Mesenchymal stem cell (in vitro differentiated cells and primary cell): Measurements from ENCODE around the gene TTC39A.

Experiments
- DNase-seq: peaks from one replicate; pipeline ENCODE4 v3.0.0-alpha.2; 2013
- H2AFZ ChIP-seq: one replicate; pipeline ENCODE4 v1.6.1; 2013; ENCODE audit warnings: low read depth, mild to moderate bottlenecking, control low read depth, inconsistent platforms, low read length, moderate library complexity
- H2AK5ac ChIP-seq: 2 replicates; pipeline ENCODE4 v1.6.1; 2013; ENCODE audit warnings: low read length, moderate library complexity, mild to moderate bottlenecking, inconsistent platforms; ENCODE audit not compliant: severe bottlenecking
- H2BK120ac ChIP-seq: one replicate; pipeline ENCODE4 v1.6.1; 2013; ENCODE audit warnings: low read depth, mild to moderate bottlenecking, inconsistent platforms, low read length, moderate library complexity
- H2BK12ac ChIP-seq, 2 experiments: one replicate each; pipeline ENCODE4 v1.6.1; 2013; ENCODE audit warnings: inconsistent platforms in 2 of 2, low read length in 2 of 2, mild to moderate bottlenecking in 2 of 2, moderate library complexity in 2 of 2, control low read depth in 1 of 2
- H2BK15ac ChIP-seq: one replicate; pipeline ENCODE4 v1.6.1; 2013; ENCODE audit warnings: mild to moderate bottlenecking, low read depth, inconsistent platforms; ENCODE audit not compliant: poor library complexity, severe bottlenecking
- H2BK5ac ChIP-seq: 2 replicates; pipeline ENCODE4 v1.6.1; 2013; ENCODE audit warnings: low read depth, mild to moderate bottlenecking, low read length, control low read depth, inconsistent platforms; ENCODE audit not compliant: poor library complexity, severe bottlenecking
- H3K14ac ChIP-seq, 2 experiments: one replicate each; pipeline ENCODE4 v1.6.1; 2013; ENCODE audit warnings: inconsistent platforms in 2 of 2, low read length in 2 of 2, control low read depth in 1 of 2, mild to moderate bottlenecking in 1 of 2, moderate library complexity in 1 of 2
- H3K18ac ChIP-seq, 2 experiments: one replicate each; pipeline ENCODE4 v1.6.1; 2013; ENCODE audit warnings: inconsistent platforms in 2 of 2, low read length in 2 of 2, control low read depth in 1 of 2, low read depth in 1 of 2, mild to moderate bottlenecking in 1 of 2
- H3K23ac ChIP-seq, 2 experiments: one replicate each; pipeline ENCODE4 v1.6.1; 2013; ENCODE audit warnings: inconsistent platforms in 2 of 2, low read length in 2 of 2, mild to moderate bottlenecking in 2 of 2, moderate library complexity in 2 of 2, control low read depth in 1 of 2
- H3K27ac ChIP-seq: 2 replicates; pipeline ENCODE4 v1.5.1; 2013; ENCODE audit warnings: mild to moderate bottlenecking, moderate library complexity, low read length, control low read depth, inconsistent platforms; ENCODE audit not compliant: poor library complexity, severe bottlenecking
- H3K27me3 ChIP-seq, 2 experiments: 2 replicates each; pipeline versions ENCODE4 v1.6.1 to v1.7.0; 2013; ENCODE audit warnings: low read length in 2 of 2, mild to moderate bottlenecking in 2 of 2, moderate library complexity in 2 of 2, control low read depth in 1 of 2, inconsistent platforms in 1 of 2; ENCODE audit not compliant: control insufficient read depth in 1 of 2, insufficient read depth in 1 of 2
- H3K36me3 ChIP-seq, 2 experiments: 2 replicates each; pipeline versions ENCODE4 v1.6.1 to v1.7.0; 2013; ENCODE audit warnings: low read length in 2 of 2, control low read depth in 1 of 2, inconsistent platforms in 1 of 2, low read depth in 1 of 2, mild to moderate bottlenecking in 1 of 2; ENCODE audit not compliant: insufficient read depth in 2 of 2, control insufficient read depth in 1 of 2
- H3K4ac ChIP-seq, 2 experiments: one replicate each; pipeline ENCODE4 v1.6.1; 2013; ENCODE audit warnings: inconsistent platforms in 2 of 2, low read length in 2 of 2, mild to moderate bottlenecking in 2 of 2, moderate library complexity in 2 of 2, control low read depth in 1 of 2, low read depth in 1 of 2
- H3K4me1 ChIP-seq: 2 replicates; pipeline ENCODE4 v1.6.1; 2013; ENCODE audit warnings: low read depth, low read length, control low read depth; ENCODE audit not compliant: control insufficient read depth, insufficient read depth
- H3K4me2 ChIP-seq: 2 replicates; pipeline ENCODE4 v1.6.1; 2013; ENCODE audit warnings: low read length, mild to moderate bottlenecking, inconsistent platforms; ENCODE audit not compliant: poor library complexity, severe bottlenecking
- H3K4me3 ChIP-seq, 2 experiments: 2 replicates each; pipeline versions ENCODE4 v1.5.1 to v1.7.0; 2013; ENCODE audit warnings: low read length in 2 of 2, mild to moderate bottlenecking in 2 of 2, control low read depth in 1 of 2, low read depth in 1 of 2; ENCODE audit not compliant: insufficient read depth in 1 of 2
- H3K79me1 ChIP-seq: replicated peaks from 2 replicates; pipeline ENCODE4 v1.6.1; 2013; ENCODE audit warnings: mild to moderate bottlenecking, control low read depth, low read length, inconsistent platforms; ENCODE audit not compliant: poor library complexity, severe bottlenecking
- H3K9ac ChIP-seq: 2 replicates; pipeline ENCODE4 v1.7.0; 2013; ENCODE audit warnings: mild to moderate bottlenecking, low read length, moderate library complexity
- H3K9me3 ChIP-seq: 2 replicates; pipeline ENCODE4 v1.7.0; 2013; ENCODE audit warnings: mild to moderate bottlenecking, low read length; ENCODE audit not compliant: control insufficient read depth
- H4K8ac ChIP-seq: one replicate; pipeline ENCODE4 v1.6.1; 2013; ENCODE audit warnings: inconsistent platforms, mild to moderate bottlenecking, low read length, moderate library complexity
- H4K91ac ChIP-seq: one replicate; pipeline ENCODE4 v1.6.1; 2013; ENCODE audit warnings: mild to moderate bottlenecking, low read length, inconsistent platforms
- WGBS: methylation state at CpG from one replicate; pipeline ENCODE4 v1.1.7; 2013; ENCODE audit warnings: mixed read lengths; 5-methylcytosine and 5-hydroxymethylcytosine counted together

The TTC39A gene

DNA sequence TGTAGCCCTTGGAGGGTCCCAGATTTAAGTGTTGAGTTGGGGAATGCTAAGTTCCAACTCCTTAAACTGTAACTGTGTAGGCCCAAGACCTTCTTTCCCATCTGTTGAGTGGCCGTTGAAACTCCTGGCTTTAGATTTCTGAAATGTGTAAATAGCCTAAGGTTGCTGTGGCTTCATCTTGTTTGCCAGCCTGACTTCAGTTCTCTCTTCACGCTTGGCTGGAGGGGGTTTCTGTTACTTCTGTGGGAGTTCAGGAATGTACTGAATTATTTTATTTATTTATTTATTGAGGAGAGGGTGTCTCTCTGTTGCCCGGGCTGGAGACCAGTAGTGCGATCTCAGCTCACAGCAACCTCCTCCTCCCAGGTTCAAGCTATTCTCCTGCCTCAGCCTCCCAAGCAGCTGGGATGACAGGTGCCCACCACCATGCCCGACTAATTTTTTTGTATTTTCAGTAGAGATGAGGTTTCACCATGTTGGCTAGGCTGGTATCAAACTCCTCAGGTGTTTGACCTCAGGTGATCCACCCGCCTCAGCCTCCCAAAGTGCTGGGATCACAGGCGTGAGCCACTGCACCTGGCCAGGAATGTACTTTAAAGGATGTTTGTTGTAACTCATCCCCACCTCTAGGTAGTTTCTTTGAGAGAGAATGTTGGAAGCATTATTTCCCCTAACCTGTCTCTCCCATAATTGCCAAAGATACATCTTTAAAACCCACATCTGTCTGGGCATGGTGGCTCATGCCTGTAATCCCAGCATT is 5.9 kb downstream of the TTC39A start:
- Histone ChIP-seq H2AK5ac (peak overlapping the region; percentile 49), H3K36me3 (no peaks in the 10 kb centered on the region), H3K18ac (no peak overlapping the region), H2AFZ (no peak overlapping the region), H3K4me3 (no peak overlapping the region), H3K79me1 (no peaks in the 10 kb centered on the region), H3K9ac (no peak overlapping the region), H2BK12ac (no peak overlapping the region), H3K27ac (peak overlapping the region; percentile 81), H3K27me3 (no peaks in the 10 kb centered on the region), H4K8ac (no peak overlapping the region), H3K4me2 (no peak overlapping the region), H3K14ac (no peak overlapping the region), H4K91ac (no peak overlapping the region), H2BK5ac (peak overlapping the region; percentile 20), H3K23ac (no peak overlapping the region), H3K9me3 (no peaks in the 10 kb centered on the region), H2BK15ac (no peak overlapping the region), H3K4ac (no peak overlapping the region), H2BK120ac (no peak overlapping the region), H3K4me1 (peaks cover 11% of the 10 kb centered on the region)
- DNase-seq: no peak
- 94% methylated on average over 5 of the region's 7 CpGs for WGBS

DNA sequence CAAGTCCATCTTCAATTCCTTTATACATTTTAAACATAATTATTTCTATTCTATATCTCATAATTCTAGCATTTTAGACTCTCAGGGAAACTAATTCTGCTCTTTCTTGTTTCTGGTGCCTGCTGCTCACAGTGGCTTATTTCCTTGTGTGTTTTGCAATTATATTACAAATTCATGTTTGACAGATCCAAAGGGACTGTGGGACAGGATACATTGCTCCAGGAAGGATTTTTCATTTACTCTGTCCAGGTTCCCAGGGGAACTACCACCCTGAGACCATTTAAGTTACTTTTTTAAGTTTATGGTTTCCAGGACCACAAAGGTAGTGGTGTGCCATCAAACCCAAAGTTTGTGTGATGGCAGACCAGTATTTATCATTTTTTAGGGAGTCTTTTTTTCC is 6.6 kb downstream of the TTC39A start:
- peak overlapping the region; percentile 81 for H3K27ac ChIP-seq
- H2AFZ ChIP-seq: no peak overlapping the region
- peaks cover 5% of the 10 kb centered on the region for H3K4me1 ChIP-seq
- H3K23ac ChIP-seq: no peak overlapping the region
- no peaks in the 10 kb centered on the region for H3K36me3 ChIP-seq
- H2BK15ac ChIP-seq: no peak overlapping the region
- H4K8ac ChIP-seq: no peak overlapping the region
- H4K91ac ChIP-seq: no peak overlapping the region
- no peak for DNase-seq
- H3K27me3 ChIP-seq: no peaks in the 10 kb centered on the region
- H3K9ac ChIP-seq: no peak overlapping the region
- no peak overlapping the region for H3K4me3 ChIP-seq
- no peak overlapping the region for H2BK12ac ChIP-seq
- no peak overlapping the region for H3K4me2 ChIP-seq
- no peak overlapping the region for H2BK5ac ChIP-seq
- no peaks in the 10 kb centered on the region for H3K9me3 ChIP-seq
- no peak overlapping the region for H2BK120ac ChIP-seq
- H3K79me1 ChIP-seq: no peaks in the 10 kb centered on the region
- H3K18ac ChIP-seq: no peak overlapping the region
- H2AK5ac ChIP-seq: peak overlapping the region; percentile 15
- H3K14ac ChIP-seq: no peak overlapping the region
- no peak overlapping the region for H3K4ac ChIP-seq

DNA sequence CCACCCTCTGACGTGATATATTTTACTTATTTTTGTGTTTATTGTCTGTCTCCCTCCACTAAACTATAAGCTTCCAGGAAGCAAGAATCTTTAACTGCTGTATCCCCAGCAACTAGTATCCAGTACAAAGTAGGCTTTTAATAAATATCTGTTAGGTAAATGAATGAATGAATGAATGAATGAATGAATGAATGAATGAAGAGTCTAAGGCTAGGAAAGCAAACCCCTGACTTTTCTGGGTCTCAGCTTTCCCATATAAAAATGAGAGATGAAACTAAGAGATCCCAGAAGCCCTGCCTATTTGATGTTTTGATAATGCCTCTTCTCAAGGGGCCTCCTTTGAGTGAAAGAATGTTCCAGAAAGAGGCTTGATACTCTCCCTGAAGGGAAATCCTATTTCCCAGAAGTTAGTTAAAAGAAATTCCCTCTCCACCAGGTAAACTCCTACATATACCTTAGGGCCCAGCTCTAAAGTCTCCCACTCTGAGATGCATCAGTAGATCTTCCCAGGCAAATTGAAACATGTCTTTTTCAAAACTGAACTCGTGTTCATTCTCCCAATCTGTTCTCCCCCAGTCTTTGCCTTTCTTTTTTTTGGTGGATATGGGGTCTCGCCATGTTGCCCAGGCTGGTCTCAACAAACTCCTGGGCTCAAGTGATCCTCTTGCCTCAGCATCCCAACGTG is 7.8 kb downstream of the TTC39A start:
- Histone ChIP-seq H3K27me3 (no peaks in the 10 kb centered on the region), H2AK5ac (peak overlapping the region; percentile 75), H3K36me3 (no peaks in the 10 kb centered on the region), H3K18ac (no peak overlapping the region), H2BK15ac (no peak overlapping the region), H2BK12ac (no peak overlapping the region), H3K79me1 (no peaks in the 10 kb centered on the region), H3K9ac (no peak overlapping the region), H3K4me3 (no peak overlapping the region), H3K4me2 (no peak overlapping the region), H4K91ac (no peak overlapping the region), H3K4me1 (peaks cover 9% of the 10 kb centered on the region), H2BK5ac (no peak overlapping the region), H3K14ac (no peak overlapping the region), H3K23ac (no peak overlapping the region), H3K27ac (no peak overlapping the region), H2BK120ac (no peak overlapping the region), H2AFZ (no peak overlapping the region), H3K4ac (no peak overlapping the region), H3K9me3 (no peaks in the 10 kb centered on the region), H4K8ac (peak overlapping the region; percentile 2)
- no peak for DNase-seq
- WGBS: 86% methylated on average over 3 of the region's 4 CpGs

DNA sequence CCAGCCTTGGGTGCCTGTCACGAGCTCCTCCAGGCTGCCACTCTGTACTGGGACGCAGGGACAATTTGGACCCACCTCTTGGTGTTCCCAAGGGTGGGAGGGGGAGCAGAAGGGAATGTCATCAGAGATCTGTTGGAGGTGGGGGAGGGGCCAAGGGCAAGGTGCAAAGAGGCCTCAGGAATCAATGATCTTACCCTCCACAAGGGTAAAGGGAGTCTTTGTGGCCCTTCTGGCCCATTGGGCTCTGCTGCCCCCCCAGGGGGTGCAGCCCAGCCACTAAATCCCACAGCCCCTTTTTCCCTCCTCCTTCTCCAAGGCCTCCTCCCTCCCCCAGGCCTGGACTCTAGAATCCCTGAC is 8.5 kb downstream of the TTC39A start:
- Histone ChIP-seq H2BK12ac (peak overlapping the region in 1 of 2 experiments; percentile 54), H3K9me3 (no peaks in the 10 kb centered on the region), H3K4ac (no peak overlapping the region), H2AK5ac (peak overlapping the region; percentile 57), H3K18ac (no peak overlapping the region), H3K9ac (no peak overlapping the region), H3K14ac (no peak overlapping the region), H2BK5ac (no peak overlapping the region), H3K27ac (no peak overlapping the region), H3K4me1 (peaks cover 15% of the 10 kb centered on the region), H3K36me3 (no peaks in the 10 kb centered on the region), H3K4me3 (no peak overlapping the region), H3K79me1 (no peaks in the 10 kb centered on the region), H3K27me3 (no peaks in the 10 kb centered on the region), H4K91ac (no peak overlapping the region), H2BK15ac (no peak overlapping the region), H4K8ac (no peak overlapping the region), H2BK120ac (no peak overlapping the region), H3K4me2 (no peak overlapping the region), H3K23ac (no peak overlapping the region), H2AFZ (no peak overlapping the region)
- WGBS: 86% methylated on average over 1 of the region's 2 CpGs
- no peak for DNase-seq
